NCI-H2107 treated with DMSO at 0.1 percent for 48 hours (cell line): ENCODE data around the gene MICB.
"Not testable (repeated sequence)": the region's sequence is repeated elsewhere in the genome, so short reads cannot be mapped to it uniquely, and the experiment has no call there.

ENCODE experiments used
- DNase-seq: peaks from one replicate; lab custom pipeline; 2025; ENCODE audit not compliant: unreplicated experiment; lab: John Stamatoyannopoulos, UW

Gene MICB

GRCh38 chr6:31498748-31499147 is 803 bp downstream of the MICB start:
- DNase-seq, result no peak

- DNase-seq, result not testable (repeated sequence)
Observed at GRCh38 chr6:31499648-31500047, 1.7 kb downstream of the MICB start.

GRCh38 chr6:31502586-31502985 is 4.6 kb downstream of the MICB start:
- no peak for DNase-seq

GRCh38 chr6:31509036-31509435 is 11.1 kb downstream of the MICB start:
- not testable (repeated sequence) for DNase-seq

- DNase-seq, result no peak
Observed at GRCh38 chr6:31510007-31510406, 12.1 kb downstream of the MICB start.

GRCh38 chr6:31513456-31514165 is 15.7 kb downstream of the MICB start:
- no peak for DNase-seq

- no peak for DNase-seq
Observed at GRCh38 chr6:31521835-31522234, 23.9 kb downstream of the MICB start.

GRCh38 chr6:31525553-31525931 is 27.6 kb downstream of the MICB start:
- no peak for DNase-seq

- no peak for DNase-seq
Observed at GRCh38 chr6:31525932-31526591, 28.1 kb downstream of the MICB start.

- DNase-seq, result no peak
Observed at GRCh38 chr6:31528307-31528777, 30.4 kb downstream of the MICB start.

GRCh38 chr6:31528821-31529328 is 30.9 kb downstream of the MICB start, which contains the start of gene MCCD1:
Gene MCCD1 (plus strand): TSS chr6:31528962. CDS start chr6:31529015, 53 bp downstream.
- no peak for DNase-seq

- no peak for DNase-seq
Observed at GRCh38 chr6:31529329-31530150, 31.6 kb downstream of the MICB start.

GRCh38 chr6:31530659-31531058 is 32.7 kb downstream of the MICB start:
- no peak for DNase-seq

- DNase-seq, result no peak
Observed at GRCh38 chr6:31531162-31531561, 33.2 kb downstream of the MICB start.

GRCh38 chr6:31531771-31532643 is 34.1 kb downstream of the MICB start:
- no peak for DNase-seq

GRCh38 chr6:31532644-31533454 is 34.9 kb downstream of the MICB start:
- no peak for DNase-seq

GRCh38 chr6:31533455-31533841 is 35.5 kb downstream of the MICB start:
- DNase-seq, result no peak

GRCh38 chr6:31534011-31534410 is 36.1 kb downstream of the MICB start:
- no peak for DNase-seq

- DNase-seq, result no peak
Observed at GRCh38 chr6:31534521-31535040, 36.6 kb downstream of the MICB start.
